ENCODE results near the gene SLC2A9. TPM values are rescaled to one million over a fixed set of nuclear protein-coding genes. Genes with fewer than 3 reads are reported as not detected.

SLC2A9 gene
- total RNA-seq, 1 experiment from 2014 or later: 3.5 TPM

DNA sequence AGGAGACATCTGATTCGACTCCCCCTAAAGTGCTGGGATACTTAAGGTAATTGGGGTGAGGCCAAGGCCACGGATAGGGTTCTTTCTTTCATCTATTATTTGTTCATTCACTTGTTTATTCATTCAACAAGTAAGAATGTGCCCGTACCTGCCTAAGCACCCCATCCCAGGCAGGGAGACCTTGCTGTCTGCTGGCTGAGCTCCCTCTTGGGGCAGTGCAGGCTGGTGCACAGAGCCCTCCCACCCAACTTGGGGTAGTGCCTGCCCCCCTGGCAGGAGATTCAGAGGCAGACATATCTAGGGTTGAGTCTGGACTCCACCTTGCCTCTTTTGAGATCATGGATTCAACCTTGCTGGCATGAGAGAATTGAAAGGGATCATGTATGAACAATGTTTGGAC is 144.2 kb downstream of the SLC2A9 start:
- in situ Hi-C loops (cut with HindIII; ENCODE audit: low pct_unique_long_range_greater_than_20kb, low sequenced_read_pairs) (no loop called here), intact Hi-C loops (cut with micrococcal nuclease; ENCODE audit: unreplicated experiment) (no loop called here)
- no peak for ATAC-seq
- DNase-seq (ENCODE audit: low read depth, low spot score): no peak
- H3K4me1 ChIP-seq (ENCODE audit: control insufficient read depth, insufficient read depth, low read length): no peaks in the 10 kb centered on the region
- H3K9me3 ChIP-seq (ENCODE audit: control insufficient read depth, insufficient read depth, low read depth, low read length): no peaks in the 10 kb centered on the region
- no peaks in the 10 kb centered on the region for H3K36me3 ChIP-seq (ENCODE audit: control insufficient read depth, insufficient read depth, low read length)
- H3K27me3 ChIP-seq (ENCODE audit: control insufficient read depth, insufficient read depth, low read length): no peaks in the 10 kb centered on the region
- H3K4me3 ChIP-seq (ENCODE audit: low read depth in 2 of 2, low read length in 2 of 2): no peak overlapping the region
- POLR2A ChIA-PET: no interaction called here
- H3K27ac ChIP-seq (ENCODE audit: low read length): no peak overlapping the region
- CTCF ChIA-PET: no interaction called here
- TF ChIP-seq TCF7L2 (IDR thresholded peaks at IDR 0.05; ENCODE audit: low read depth, low read length) (no peak), CTCF (IDR thresholded peaks at IDR 0.05) (no peak), SIN3A (IDR thresholded peaks at IDR 0.05; ENCODE audit: borderline replicate concordance, insufficient read depth, low read depth, low read length) (no peak), POLR2AphosphoS5 (IDR thresholded peaks at IDR 0.05; ENCODE audit: low read depth, low read length) (no peak)
- TF ChIP-seq, protein P1, sequence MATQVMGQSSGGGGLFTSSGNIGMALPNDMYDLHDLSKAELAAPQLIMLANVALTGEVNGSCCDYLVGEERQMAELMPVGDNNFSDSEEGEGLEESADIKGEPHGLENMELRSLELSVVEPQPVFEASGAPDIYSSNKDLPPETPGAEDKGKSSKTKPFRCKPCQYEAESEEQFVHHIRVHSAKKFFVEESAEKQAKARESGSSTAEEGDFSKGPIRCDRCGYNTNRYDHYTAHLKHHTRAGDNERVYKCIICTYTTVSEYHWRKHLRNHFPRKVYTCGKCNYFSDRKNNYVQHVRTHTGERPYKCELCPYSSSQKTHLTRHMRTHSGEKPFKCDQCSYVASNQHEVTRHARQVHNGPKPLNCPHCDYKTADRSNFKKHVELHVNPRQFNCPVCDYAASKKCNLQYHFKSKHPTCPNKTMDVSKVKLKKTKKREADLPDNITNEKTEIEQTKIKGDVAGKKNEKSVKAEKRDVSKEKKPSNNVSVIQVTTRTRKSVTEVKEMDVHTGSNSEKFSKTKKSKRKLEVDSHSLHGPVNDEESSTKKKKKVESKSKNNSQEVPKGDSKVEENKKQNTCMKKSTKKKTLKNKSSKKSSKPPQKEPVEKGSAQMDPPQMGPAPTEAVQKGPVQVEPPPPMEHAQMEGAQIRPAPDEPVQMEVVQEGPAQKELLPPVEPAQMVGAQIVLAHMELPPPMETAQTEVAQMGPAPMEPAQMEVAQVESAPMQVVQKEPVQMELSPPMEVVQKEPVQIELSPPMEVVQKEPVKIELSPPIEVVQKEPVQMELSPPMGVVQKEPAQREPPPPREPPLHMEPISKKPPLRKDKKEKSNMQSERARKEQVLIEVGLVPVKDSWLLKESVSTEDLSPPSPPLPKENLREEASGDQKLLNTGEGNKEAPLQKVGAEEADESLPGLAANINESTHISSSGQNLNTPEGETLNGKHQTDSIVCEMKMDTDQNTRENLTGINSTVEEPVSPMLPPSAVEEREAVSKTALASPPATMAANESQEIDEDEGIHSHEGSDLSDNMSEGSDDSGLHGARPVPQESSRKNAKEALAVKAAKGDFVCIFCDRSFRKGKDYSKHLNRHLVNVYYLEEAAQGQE (IDR thresholded peaks at IDR 0.05; ENCODE audit: insufficient read depth in 1 of 2, low read depth in 2 of 2, low read length in 1 of 2): no peak
- BruUV-seq (replicated peaks): no TSS peak

DNA sequence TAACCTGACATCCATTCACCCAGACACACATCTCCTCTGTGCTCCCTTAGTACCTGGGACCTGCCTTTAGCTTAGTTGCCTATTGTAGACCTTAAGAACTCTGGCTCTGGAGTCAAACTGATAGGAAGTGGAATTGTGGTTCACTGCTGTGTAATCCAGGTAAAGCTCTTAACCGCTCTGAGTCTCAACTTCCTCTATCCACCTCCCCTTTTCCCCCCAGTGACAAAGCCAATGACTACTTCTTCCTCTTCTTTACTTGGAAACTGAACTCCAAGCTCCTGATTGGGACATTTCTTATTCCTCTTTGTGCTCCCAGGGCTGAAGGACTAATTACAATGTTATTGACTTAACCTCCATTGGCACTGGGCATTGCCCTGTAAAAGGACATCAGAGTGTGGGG is 145.8 kb downstream of the SLC2A9 start:
- ATAC-seq (no peak), DNase-seq (ENCODE audit: low read depth, low spot score) (no peak)
- TF ChIP-seq TCF7L2 (IDR thresholded peaks at IDR 0.05; ENCODE audit: low read depth, low read length): no peak
- TF ChIP-seq CTCF (IDR thresholded peaks at IDR 0.05): no peak
- TF ChIP-seq, protein P1 (IDR thresholded peaks at IDR 0.05; ENCODE audit: insufficient read depth in 1 of 2, low read depth in 2 of 2, low read length in 1 of 2): no peak
- no peak for TF ChIP-seq SIN3A (IDR thresholded peaks at IDR 0.05; ENCODE audit: borderline replicate concordance, insufficient read depth, low read depth, low read length)
- no peak for TF ChIP-seq POLR2AphosphoS5 (IDR thresholded peaks at IDR 0.05; ENCODE audit: low read depth, low read length)
- BruUV-seq (replicated peaks): no TSS peak
- in situ Hi-C loops (cut with HindIII; ENCODE audit: low pct_unique_long_range_greater_than_20kb, low sequenced_read_pairs): no loop called here
- no peaks in the 10 kb centered on the region for H3K36me3 ChIP-seq (ENCODE audit: control insufficient read depth, insufficient read depth, low read length)
- CTCF ChIA-PET: no interaction called here
- no peaks in the 10 kb centered on the region for H3K9me3 ChIP-seq (ENCODE audit: control insufficient read depth, insufficient read depth, low read depth, low read length)
- POLR2A ChIA-PET: no interaction called here
- intact Hi-C loops (cut with micrococcal nuclease; ENCODE audit: unreplicated experiment): no loop called here
- no peaks in the 10 kb centered on the region for H3K27me3 ChIP-seq (ENCODE audit: control insufficient read depth, insufficient read depth, low read length)
- no peaks in the 10 kb centered on the region for H3K4me1 ChIP-seq (ENCODE audit: control insufficient read depth, insufficient read depth, low read length)
- no peak overlapping the region for H3K4me3 ChIP-seq (ENCODE audit: low read depth in 2 of 2, low read length in 2 of 2)
- H3K27ac ChIP-seq (ENCODE audit: low read length): no peak overlapping the region

Measured in Panc1 (cell line).